CMK (cell line): ENCODE data around the gene SIGLECL1.

Experiments used
- DNase-seq: peaks from one replicate; pipeline ENCODE4 v3.0.0-alpha.2; 2010; ENCODE audit warnings: low read depth

The SIGLECL1 gene

DNA sequence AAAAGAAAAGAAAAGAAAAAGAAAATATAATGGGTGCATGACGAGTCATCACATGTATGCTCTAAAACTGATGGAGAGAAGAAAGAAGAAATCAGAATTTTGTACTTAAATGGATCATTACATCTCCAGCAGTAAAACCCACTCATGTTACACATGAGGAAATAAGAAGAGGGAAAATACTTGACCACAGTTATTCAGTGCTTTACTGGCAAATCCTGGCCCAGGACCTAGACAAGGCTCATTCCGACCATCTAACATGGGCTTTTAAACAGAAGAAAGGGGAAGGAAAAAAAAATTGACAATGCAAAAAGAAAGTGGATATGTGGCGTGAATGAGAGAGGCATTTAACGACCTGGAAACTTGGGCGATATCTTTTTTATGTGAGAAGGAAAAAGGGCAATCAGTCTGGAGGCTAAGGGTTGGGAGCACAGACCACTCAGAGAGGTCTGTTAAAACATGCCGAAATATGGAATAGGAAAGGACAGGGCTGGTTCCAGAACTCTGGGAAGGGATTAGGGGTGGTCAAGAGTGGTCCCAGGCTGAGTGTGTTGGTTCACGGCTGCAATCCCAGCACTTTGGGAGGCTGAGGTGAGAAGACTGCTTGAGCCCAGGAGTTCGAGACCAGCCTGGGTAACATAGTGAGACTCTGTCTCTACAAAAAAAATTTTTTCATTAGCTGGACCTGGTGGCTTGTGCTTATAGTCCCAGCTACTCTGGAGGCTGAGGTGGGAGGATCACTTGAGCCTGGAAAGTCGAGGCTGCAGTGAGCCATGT is 1.6 kb downstream of the SIGLECL1 start:
- no peak for DNase-seq

DNA sequence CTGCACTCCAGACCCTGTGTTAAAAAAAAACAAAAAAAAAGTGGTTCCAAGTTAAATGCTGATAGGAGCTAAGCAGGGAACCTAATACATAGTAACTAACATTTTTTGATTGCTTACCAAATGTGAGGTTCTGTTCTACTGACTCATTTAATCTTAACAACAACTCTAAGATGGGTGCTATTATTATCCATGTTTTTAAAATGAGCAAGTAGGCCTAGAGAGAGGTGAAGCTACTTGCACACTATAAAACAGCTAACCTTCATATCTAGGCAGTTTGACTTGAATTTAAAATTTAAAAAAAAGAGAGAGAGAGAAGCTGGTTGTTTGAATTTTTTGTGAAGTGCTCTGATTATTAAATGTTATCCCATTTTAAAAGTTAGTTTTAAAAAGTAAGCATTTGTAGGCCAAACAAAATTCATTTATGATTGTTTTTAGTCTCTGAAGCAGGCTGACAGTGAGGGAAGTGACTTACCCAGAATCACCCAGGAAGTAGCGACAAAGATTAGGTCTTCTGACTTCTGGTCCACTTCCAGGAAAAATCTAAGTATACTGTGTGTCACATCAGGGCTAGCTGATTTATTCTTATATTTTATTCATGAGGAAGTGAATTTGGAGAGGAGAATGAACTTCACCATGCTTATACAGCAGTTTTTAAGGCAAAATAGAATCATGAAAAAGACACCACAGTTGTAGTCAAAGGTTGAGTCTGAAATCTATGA is 2.4 kb downstream of the SIGLECL1 start:
- no peak for DNase-seq

DNA sequence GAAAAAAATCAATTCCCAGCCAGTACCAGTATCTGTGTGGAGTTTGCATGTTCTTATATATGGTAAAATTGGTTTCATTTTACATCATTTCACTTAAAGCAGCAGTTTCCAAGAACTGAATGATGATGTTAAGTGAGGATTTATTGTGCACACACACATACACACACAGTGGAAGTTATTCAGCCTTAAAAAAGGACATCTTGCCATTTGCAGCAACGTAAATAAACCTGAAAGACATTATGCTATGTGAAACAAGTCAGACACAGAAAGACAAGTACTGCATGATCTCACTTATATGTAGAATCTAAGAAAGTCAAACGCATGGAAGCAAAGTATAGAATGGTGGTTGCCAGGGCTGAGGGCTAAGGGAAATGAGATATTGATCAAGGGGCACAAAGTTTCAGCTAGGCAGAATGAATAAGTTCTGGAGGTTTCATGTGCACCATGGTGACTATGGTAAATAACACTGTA is 5.3 kb downstream of the SIGLECL1 start:
- DNase-seq = no peak

GRCh38 chr19:51257471-51257870 is 6.6 kb downstream of the SIGLECL1 start:
- DNase-seq = no peak

DNA sequence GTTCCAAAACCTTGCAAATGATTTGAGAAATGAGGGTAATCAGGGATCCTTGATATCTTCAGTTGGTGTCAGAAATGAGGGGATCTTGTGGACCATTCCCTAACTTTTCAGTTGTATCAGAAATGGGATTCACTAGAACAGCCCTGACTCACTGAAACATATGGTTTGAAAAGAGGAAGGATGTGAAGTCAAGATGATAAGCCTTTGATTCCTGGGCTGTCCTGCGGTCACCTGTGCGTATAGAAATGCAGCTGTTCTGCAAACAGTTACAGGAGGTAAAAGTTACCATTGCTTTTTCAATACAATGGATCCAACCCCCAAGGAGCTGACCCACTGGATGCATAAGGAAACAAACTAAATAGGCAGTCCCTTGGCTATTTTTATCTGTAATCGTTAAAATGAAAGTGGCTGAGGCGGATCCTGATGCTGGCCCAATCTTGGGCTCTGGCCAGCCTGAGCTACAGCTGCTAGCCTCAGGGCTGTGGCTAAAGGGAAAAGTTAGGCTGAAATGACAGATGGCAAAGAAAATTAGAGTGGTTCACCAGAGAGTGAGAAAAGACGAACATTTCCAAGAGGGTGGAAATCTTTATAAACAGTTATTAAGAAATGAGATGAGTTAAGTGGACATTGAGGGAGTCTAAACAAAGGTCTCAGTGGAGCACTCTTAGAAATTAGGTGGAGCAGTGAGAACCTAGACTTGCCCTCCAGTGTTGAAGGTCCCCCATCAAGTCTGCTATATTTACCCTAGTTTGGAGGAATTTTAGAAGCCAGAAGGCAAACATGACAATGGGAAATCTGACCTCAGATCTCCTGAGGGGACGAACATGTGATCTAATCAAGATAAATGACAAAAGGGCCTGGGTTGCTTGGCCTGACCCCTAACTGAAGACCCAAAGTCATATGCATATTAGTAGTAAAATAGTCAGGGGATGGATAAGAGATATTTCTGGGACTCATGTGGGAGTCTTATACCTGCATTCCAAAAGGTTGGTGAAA is 7.6 kb downstream of the SIGLECL1 start:
- DNase-seq = peak; percentile 45

DNA sequence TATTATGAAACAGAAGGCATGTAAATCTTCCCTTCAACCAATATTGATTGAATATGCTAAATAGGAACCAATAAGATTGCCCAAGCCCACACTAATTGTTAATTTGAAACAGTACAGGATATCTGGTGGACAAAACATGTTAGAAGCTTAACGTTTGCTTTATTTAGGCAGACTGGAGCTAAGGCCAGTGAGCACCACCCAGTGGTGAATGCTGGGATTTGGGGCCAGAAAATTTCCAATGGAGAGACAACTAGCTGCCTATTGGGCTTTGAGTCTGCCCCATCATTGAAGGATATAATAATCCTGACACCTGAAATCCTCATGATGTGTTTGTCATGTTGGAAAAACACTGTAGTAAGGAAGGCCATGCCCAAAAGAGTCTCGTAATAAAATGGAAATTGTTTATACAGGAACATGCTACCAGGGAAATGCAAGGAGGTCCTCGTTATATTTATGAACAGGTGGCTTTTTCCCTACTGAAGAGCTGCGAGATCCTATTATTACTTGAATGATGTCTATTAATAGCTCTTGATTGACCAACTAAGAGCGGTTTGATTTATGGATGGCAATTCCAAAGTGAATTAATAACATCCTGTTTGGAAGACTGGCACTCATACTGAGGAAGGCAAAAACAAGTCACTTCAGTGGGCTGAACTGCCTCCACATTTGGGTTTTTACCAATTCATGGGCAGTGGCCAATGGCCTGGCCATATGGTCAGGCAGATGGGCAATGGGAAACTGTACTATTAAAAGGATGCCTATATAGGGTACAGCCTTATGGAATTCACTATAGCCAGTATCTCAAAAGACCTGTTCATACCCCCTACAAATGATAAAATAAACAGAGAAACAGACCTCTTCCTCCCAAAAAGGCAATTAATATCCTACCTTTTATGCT is 8.7 kb downstream of the SIGLECL1 start:
- DNase-seq = peak; percentile 42

- DNase-seq = no peak
Measured at GRCh38 chr19:51263808-51264207, 12.9 kb downstream of the SIGLECL1 start.

GRCh38 chr19:51271067-51271466 is 20.2 kb downstream of the SIGLECL1 start:
- no peak for DNase-seq

DNA sequence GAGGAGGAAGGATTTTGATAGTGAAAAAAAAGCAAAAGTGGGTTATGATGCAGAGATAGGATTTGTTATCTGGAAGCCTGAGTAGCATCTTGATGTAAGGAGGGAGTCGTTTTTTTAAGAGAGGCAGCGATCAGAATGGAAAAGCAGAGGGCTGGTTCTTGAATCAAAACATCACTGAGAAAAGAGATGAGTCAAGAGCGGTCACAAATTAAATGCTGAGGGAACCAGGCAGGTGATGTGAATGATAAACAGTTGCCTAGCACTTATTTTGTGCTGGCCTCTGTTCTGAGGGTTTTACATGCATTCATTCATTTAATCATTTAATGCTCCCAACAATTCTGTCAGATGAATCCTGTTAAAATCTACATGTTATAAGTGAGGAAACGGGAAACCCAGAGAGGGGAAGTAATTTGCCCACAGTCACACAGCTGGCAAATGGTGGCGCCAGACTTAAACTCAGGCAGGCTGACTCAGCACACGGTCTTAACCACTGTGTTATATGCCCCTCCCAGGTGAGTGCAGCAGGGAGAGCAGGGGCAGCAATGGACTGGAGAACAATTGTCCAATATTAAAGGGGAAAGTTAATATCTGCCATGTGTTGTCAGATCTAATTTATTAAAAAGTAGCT is 21.4 kb downstream of the SIGLECL1 start:
- no peak for DNase-seq

DNA sequence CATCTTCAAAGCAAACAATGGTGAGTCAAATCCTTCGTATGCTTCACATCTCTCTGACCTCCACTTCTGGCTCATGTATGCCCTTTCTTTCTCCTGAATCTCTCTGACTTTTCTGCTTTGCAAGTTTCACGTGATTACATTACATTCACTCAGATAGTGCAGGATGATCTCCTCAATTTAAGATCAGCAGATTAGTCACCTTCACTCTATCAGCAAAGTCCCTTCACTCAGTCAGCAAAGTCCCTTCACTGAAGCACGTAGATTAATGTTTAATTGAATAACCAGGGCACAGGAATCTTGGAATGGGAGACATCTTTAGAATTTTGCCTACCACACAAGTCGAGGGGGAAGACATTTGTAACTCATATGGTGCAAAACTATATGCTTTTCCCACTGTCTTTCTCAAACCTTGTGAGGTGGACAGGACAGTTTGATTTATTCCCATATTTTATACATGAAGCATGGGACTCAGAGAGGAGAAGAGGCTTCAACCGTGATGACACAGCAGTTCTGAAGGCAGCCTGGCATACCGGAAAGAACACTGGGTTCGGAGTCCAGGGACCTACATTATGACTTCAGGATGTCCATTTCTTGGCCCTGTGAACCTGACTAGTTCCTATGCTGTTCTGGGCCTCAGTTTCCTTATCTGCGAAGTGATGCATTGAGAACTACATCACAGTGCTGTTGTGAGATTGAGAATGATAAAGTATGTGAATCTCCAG is 23.3 kb downstream of the SIGLECL1 start:
- no peak for DNase-seq

DNA sequence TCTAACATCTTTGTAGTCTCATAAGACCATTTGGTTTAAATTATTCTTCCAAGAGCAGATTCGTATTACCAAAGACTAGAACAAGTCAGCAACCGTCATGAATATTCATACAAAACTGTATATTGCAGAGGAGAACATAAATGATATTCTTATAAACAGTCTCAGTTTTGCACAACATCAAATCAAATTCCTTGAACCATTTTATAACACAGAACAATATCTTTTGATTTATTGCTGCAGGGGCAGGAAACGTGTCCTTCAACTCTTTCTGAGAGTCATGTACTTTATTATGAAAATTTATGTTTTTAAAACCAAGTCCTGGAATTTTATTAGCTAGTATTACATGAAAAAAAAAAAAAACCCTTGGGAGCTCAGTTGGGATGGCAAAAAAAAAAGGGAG is 26.2 kb downstream of the SIGLECL1 start:
- no peak for DNase-seq

- no peak for DNase-seq
Measured at GRCh38 chr19:51282335-51282734, 31.5 kb downstream of the SIGLECL1 start.

GRCh38 chr19:51285682-51286081 is 34.8 kb downstream of the SIGLECL1 start:
- DNase-seq = no peak

- no peak for DNase-seq
Measured at GRCh38 chr19:51289635-51290034, 38.8 kb downstream of the SIGLECL1 start.

GRCh38 chr19:51292971-51293370 is 42.1 kb downstream of the SIGLECL1 start:
- DNase-seq = no peak

DNA sequence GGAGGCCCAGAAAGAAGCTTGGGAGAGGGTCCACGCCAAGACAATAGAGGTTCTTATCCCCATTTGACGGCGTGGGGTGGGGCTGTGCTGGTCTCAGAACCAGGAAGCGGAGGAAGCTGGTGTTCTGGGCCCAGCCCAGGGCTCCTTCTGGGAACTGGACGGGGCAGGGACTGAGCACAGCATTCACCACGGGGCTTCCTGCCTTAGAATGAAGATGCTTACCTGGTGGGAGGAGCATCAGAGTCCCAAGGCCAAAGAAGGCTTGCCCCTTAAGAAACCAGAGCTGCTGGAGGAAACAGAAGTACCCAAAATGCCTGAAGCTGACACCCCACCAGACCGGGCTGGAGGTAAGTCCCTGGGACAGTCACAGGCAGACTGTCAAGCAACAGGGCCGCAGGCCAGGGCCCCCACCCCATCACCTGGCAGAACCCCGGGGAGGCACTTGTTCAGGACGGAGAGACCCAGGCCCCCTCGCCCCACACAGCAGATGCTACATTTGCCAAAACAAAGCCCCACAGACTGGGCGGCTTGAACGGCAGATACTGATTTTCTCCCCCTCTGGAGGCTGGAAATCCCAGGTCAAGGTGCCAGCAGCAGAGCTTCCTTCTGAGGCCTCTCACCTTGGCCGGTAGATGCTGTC is 42.8 kb downstream of the SIGLECL1 start:
- no peak for DNase-seq

GRCh38 chr19:51294211-51294976 is 43.5 kb downstream of the SIGLECL1 start:
- DNase-seq = no peak

- DNase-seq = no peak
Measured at GRCh38 chr19:51294977-51295375, 44.1 kb downstream of the SIGLECL1 start.
